ENCODE results near the gene RAB11FIP3. TPM values are rescaled to one million over a fixed set of nuclear protein-coding genes. Genes with fewer than 3 reads are reported as not detected.

RAB11FIP3 gene
- total and polyA plus RNA-seq, 8 donors: 6.7 to 102 (median 18.1) TPM

- H3K4me1 ChIP-seq: peaks cover 0 to 10% (median 0%) of the 10 kb centered on the region in 4 donors
- 83 to 90% (median 87%) methylated on average over 4 of the region's 4 CpGs for WGBS, 5 donors
- no peak overlapping the region for H3K27ac ChIP-seq
- intact Hi-C loops (cut with DNase I; ENCODE audit: low total_unique reads): no loop called here
- TF ChIP-seq POLR2A (IDR thresholded peaks at IDR 0.05) (no peak), EP300 (IDR thresholded peaks at IDR 0.05) (no peak), POLR2AphosphoS5 (IDR thresholded peaks at IDR 0.05) (no peak), CTCF (IDR thresholded peaks at IDR 0.05) (no peak)
- H3K27me3 ChIP-seq: no peaks in the 10 kb centered on the region
- peaks cover 0 to 41% (median 30%) of the 10 kb centered on the region in 4 donors for H3K36me3 ChIP-seq
- no peak for DNase-seq
- no peaks in the 10 kb centered on the region for H3K9me3 ChIP-seq
- no peak overlapping the region for H3K4me3 ChIP-seq
Measured at GRCh38 chr16:470418-470817, 45.0 kb downstream of the RAB11FIP3 start.

- Histone ChIP-seq H3K27ac (no peak overlapping the region), H3K27me3 (no peaks in the 10 kb centered on the region)
- intact Hi-C loops (cut with DNase I; ENCODE audit: low total_unique reads): no loop called here
Measured at GRCh38 chr16:471353-472198, 46.1 kb downstream of the RAB11FIP3 start.

GRCh38 chr16:472199-472504 is 46.7 kb downstream of the RAB11FIP3 start:
- intact Hi-C loops (cut with DNase I; ENCODE audit: low total_unique reads): no loop called here
- H3K27ac ChIP-seq: no peak overlapping the region
- H3K4me3 ChIP-seq: no peak overlapping the region
- 93 to 97% (median 96%) methylated on average over 9 of the region's 9 CpGs for WGBS, 5 donors
- DNase-seq: no peak
- H3K27me3 ChIP-seq: no peaks in the 10 kb centered on the region
- H3K36me3 ChIP-seq: peaks cover 0 to 41% (median 30%) of the 10 kb centered on the region in 4 donors
- no peaks in the 10 kb centered on the region for H3K9me3 ChIP-seq
- TF ChIP-seq POLR2A (IDR thresholded peaks at IDR 0.05): no peak
- no peak for TF ChIP-seq POLR2AphosphoS5 (IDR thresholded peaks at IDR 0.05)
- TF ChIP-seq CTCF (IDR thresholded peaks at IDR 0.05): no peak
- TF ChIP-seq EP300 (IDR thresholded peaks at IDR 0.05): no peak
- peaks cover 0 to 10% (median 0%) of the 10 kb centered on the region in 4 donors for H3K4me1 ChIP-seq

More at GRCh38 chr16:471353-472198, 46.1 kb downstream of the RAB11FIP3 start:
- Histone ChIP-seq H3K36me3 (peaks cover 0 to 41% (median 30%) of the 10 kb centered on the region in 4 donors), H3K9me3 (no peaks in the 10 kb centered on the region), H3K4me3 (no peak overlapping the region), H3K4me1 (peaks cover 0 to 10% (median 0%) of the 10 kb centered on the region in 4 donors)
- peak in 1 of 2 donors; percentile 60 for DNase-seq
- 73 to 91% (median 86%) methylated on average over 25 to 32 of the region's 32 CpGs for WGBS, 5 donors
- TF ChIP-seq POLR2AphosphoS5 (IDR thresholded peaks at IDR 0.05): no peak
- no peak for TF ChIP-seq POLR2A (IDR thresholded peaks at IDR 0.05)
- TF ChIP-seq CTCF (IDR thresholded peaks at IDR 0.05): no peak
- no peak for TF ChIP-seq EP300 (IDR thresholded peaks at IDR 0.05)

GRCh38 chr16:473046-474043 is 47.9 kb downstream of the RAB11FIP3 start:
- Histone ChIP-seq H3K4me1 (peaks cover 0 to 10% (median 0%) of the 10 kb centered on the region in 4 donors), H3K27me3 (no peaks in the 10 kb centered on the region), H3K27ac (no peak overlapping the region), H3K9me3 (no peaks in the 10 kb centered on the region), H3K4me3 (no peak overlapping the region), H3K36me3 (peaks cover 0 to 41% (median 30%) of the 10 kb centered on the region in 4 donors)
- TF ChIP-seq CTCF (IDR thresholded peaks at IDR 0.05) (no peak), EP300 (IDR thresholded peaks at IDR 0.05) (no peak), POLR2A (IDR thresholded peaks at IDR 0.05) (no peak), POLR2AphosphoS5 (IDR thresholded peaks at IDR 0.05) (no peak)
- intact Hi-C loops (cut with DNase I; ENCODE audit: low total_unique reads): no loop called here
- 88 to 93% (median 91%) methylated on average over 28 to 32 of the region's 32 CpGs for WGBS, 5 donors
- no peak for DNase-seq

All from stomach (tissue), 9 donors.